T-helper 2 cell treated with Interferon-gamma antibody and Interleukin-4, amounts not matched to agents 5 μg/mL and 100 μg/mL, for 36 hours (primary cell): ENCODE measurements around the gene MEG3.

Experiments
- DNase-seq: peaks from one replicate; pipeline ENCODE4 v3.0.0; 2021; ENCODE audit warnings: low spot score
- H3K27ac Mint-ChIP-seq: one replicate; pipeline ENCODE4 v1.8.0; 2021; ENCODE audit warnings: mild to moderate bottlenecking, mixed read lengths
- H3K27me3 Mint-ChIP-seq: one replicate; pipeline ENCODE4 v1.8.0; 2021; ENCODE audit warnings: low read depth, mixed read lengths
- H3K36me3 Mint-ChIP-seq: one replicate; pipeline ENCODE4 v1.8.0; 2021; ENCODE audit warnings: low read depth, mixed read lengths
- H3K4me1 Mint-ChIP-seq: one replicate; pipeline ENCODE4 v1.8.0; 2021; ENCODE audit warnings: low read depth, mixed read lengths
- H3K4me3 Mint-ChIP-seq: one replicate; pipeline ENCODE4 v1.8.0; 2022; ENCODE audit warnings: mild to moderate bottlenecking, moderate library complexity, mixed read lengths
- H3K9me3 Mint-ChIP-seq: one replicate; pipeline ENCODE4 v1.8.0; 2021; ENCODE audit warnings: mixed read lengths

MEG3 gene

DNA sequence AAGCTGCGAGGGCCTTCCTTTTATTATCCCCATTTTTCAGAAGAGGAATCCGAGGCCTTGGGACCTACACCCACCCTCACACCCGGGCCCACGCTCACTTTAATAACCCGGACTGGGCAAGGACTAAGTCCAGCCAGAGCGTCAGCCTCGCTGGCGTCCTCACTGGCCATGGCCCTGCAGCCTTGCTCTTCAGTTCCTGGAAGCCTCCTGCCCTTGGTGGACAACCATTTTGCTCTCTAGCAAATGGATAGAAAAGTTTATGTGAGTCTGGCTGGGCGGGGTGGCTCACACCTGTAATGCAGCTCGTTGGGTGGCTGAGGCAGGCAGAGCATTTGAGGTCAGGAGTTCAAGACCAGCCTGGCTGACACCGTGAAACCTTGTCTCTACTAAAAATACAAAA lies 67.8 kb downstream of the MEG3 start:
- H3K4me3 Mint-ChIP-seq, result no peak overlapping the region
- no peak overlapping the region for H3K27ac Mint-ChIP-seq
- no peak for DNase-seq
- H3K27me3 Mint-ChIP-seq, result peaks cover 8% of the 10 kb centered on the region
- no peaks in the 10 kb centered on the region for H3K36me3 Mint-ChIP-seq
- H3K4me1 Mint-ChIP-seq, result no peaks in the 10 kb centered on the region
- H3K9me3 Mint-ChIP-seq, result no peaks in the 10 kb centered on the region

DNA sequence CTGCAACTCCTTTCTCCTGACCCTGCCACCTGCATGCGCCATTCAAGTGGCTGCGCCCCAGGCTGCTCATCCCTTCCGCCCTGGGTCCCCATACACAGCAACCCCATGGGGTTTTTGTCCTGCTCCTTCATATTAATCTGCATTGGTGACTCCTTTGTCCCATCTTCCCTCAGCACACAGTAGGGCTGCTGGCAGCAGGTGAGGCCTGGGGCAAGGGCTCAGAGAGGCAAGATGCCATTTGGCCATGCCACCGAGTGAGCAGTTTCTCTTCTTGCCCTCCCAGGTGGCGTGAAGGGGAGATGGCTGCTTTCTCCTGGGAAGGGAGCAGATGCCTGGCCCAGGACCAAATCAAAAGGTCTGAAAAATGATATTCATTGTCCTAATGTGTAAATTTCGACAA lies 68.5 kb downstream of the MEG3 start:
- H3K27me3 Mint-ChIP-seq, result peaks cover 13% of the 10 kb centered on the region
- H3K27ac Mint-ChIP-seq, result no peak overlapping the region
- H3K36me3 Mint-ChIP-seq, result no peaks in the 10 kb centered on the region
- H3K4me1 Mint-ChIP-seq, result no peaks in the 10 kb centered on the region
- no peak for DNase-seq
- no peaks in the 10 kb centered on the region for H3K9me3 Mint-ChIP-seq
- H3K4me3 Mint-ChIP-seq, result no peak overlapping the region

DNA sequence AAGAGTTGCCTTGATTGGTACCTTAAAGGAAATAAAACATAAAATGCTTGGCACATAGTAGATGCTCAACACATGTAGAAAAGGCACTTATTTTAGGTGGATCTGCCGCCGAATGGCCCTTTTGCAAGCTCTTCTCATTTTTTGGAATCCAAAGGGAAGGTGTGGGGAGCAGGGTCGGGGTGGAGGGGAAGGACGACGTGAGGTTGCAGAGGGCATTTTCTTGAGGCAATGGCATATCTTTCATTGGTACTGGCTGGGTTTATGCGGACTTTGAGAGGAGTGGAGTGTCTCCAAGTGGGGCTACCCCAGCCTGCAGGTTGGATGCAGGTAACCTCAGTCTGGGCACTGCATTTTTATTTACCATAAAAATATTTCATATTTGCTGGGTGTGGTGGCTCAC lies 69.5 kb downstream of the MEG3 start:
- Mint-ChIP-seq H3K27ac (no peak overlapping the region), H3K36me3 (no peaks in the 10 kb centered on the region)

DNA sequence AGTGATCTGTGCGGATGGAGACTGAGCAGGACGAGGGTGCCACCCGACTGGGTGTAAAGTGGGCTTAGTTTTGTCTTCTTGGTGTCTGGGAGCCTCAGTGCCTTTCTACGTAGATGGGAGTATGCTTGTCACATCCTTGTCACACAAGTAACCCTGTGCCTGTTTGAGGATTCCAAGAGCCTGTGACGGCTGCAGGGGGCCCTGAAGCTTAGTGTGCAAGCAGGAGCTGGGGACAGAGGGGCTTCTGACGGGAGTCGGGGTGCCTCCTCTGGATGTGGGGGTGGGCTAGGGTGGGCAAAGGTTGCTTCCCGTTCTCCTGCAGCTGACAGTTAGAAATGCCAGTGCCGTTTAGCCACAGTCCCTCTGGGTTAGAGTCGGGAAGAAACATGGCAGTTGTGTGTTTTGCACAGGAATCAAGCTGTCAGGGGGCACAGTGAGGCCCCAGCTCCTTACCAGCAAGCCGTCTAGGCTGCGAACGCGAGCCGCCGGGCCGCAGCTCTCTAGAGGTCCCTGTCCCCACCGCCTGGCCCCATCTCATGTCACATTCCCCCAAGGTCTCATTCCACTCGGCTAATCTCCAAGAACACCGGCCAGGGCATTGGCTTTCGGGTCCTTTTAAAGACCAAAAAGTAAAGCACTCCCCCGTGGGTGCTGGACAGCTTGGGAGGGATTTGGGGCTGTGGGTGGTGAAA lies 70.6 kb downstream of the MEG3 start:
- Mint-ChIP-seq H3K36me3 (no peaks in the 10 kb centered on the region), H3K9me3 (no peaks in the 10 kb centered on the region), H3K27ac (no peak overlapping the region), H3K27me3 (peaks cover 30% of the 10 kb centered on the region), H3K4me1 (no peaks in the 10 kb centered on the region), H3K4me3 (no peak overlapping the region)
- DNase-seq, result no peak

More for the DNA sequence above, 69.5 kb downstream of the MEG3 start:
- H3K27me3 Mint-ChIP-seq, result peaks cover 22% of the 10 kb centered on the region
- no peaks in the 10 kb centered on the region for H3K9me3 Mint-ChIP-seq
- DNase-seq, result no peak
- H3K4me1 Mint-ChIP-seq, result no peaks in the 10 kb centered on the region
- H3K4me3 Mint-ChIP-seq, result no peak overlapping the region

DNA sequence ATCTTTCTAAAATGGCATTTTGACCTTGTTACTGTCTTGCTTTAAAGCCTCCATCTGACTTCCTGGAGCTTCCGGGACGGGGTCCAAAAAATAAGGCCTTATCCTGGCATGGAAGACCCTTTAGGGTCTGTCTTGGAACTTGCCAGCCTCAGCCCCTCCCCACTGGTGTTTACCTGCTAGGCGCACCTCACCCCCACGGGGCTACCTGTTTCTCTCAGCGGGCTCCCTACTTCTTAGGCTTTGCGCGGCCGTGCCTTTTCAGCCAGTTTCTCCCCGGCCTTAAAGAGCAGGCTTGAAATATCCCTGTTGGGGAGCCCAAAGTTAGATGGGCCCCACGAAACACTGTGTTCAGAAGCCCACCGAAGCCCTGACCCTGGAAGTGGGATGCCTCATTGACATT lies 72.5 kb downstream of the MEG3 start:
- Mint-ChIP-seq H3K4me3 (no peak overlapping the region), H3K9me3 (no peaks in the 10 kb centered on the region), H3K27me3 (peaks cover 41% of the 10 kb centered on the region), H3K36me3 (no peaks in the 10 kb centered on the region), H3K4me1 (no peaks in the 10 kb centered on the region), H3K27ac (no peak overlapping the region)
- no peak for DNase-seq

DNA sequence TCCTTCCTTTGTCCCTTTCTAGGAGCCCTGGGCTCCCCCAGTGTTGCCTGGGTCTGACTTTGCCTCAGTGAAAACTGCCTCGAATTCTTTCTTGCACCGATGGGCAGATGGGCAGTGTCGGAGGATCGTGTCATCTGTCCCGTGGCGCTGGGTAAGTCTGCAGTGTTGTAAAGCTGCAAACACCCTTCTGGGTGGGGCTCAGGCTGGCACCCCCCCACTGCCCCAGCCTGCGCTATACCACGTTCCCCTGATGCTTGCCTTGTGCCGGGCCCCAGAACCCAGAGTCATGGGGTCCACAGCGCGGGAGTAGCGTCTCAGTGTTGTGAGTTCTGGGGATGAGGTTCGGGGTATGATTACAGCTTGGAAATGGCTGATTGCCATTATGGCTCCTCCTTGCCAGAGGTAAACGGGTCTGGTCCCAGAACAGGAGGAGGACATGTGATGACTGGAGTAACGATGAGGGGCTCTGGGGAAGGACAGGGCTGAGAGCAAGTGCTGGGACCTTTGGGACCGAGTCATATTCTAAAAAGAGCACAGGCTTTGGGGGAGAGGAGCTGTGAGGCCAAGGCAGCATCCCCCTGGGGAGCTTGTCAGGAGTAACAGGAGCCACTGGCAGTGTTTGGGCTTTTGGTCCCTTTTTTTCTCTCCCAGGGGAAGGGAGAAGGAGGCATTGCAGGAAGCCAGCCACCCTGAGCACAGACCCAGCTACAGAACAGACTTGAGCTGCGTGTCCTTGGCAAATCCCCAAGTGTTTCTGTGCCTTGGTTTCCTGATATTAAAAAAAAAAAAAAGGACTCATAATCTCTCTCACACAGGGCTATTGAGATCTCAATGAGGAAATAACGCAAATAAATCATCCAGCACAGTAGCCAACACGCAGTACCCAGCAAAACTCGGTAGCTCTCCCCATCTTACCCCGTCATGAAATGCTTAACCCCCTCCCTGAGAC lies 73.3 kb downstream of the MEG3 start:
- H3K9me3 Mint-ChIP-seq, result no peaks in the 10 kb centered on the region
- no peaks in the 10 kb centered on the region for H3K4me1 Mint-ChIP-seq
- H3K27ac Mint-ChIP-seq, result no peak overlapping the region
- no peaks in the 10 kb centered on the region for H3K36me3 Mint-ChIP-seq
- no peak overlapping the region for H3K4me3 Mint-ChIP-seq
- no peak for DNase-seq
- H3K27me3 Mint-ChIP-seq, result peaks cover 41% of the 10 kb centered on the region

DNA sequence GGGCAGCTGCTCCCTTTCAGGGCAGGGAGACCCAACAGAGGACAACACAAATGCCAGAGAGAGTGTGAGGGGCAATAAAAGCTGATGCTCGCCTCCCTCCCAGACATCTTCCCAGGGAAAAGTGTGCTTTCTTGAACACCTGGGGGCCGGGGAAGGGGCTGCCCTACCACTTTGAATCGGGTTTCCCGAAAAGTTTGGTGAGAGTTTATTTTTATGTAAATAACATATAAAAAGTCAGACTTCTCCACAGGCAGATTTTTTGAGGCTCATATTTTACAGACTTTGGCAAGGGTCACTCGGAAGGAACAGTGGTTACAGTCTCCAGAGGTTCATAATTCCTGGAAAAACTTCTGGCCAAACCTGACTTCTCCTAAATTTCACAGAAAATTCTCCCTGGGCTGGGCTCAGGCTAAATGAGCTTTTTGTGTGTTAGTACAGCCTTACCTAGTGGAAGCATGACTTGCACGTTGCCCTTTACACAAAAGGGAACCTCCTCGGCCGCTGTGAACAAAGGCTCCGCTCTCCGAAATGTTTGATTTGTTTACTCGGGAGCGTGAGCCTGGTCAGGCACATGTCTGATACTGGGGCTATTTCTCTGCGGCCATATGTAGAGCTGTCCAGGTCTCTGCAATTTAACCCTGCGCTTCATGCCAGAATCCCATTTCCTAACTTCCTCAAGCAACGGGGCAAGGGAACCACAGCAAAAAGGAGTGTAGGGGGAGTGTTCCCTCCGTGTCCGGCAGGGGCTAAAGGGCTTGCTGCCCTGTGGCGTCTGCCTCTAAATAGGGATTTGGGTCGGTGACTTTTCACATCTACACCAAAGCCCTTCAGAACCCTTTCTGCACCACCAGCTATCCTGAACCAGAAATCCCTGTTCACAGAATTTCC lies 74.2 kb downstream of the MEG3 start:
- Mint-ChIP-seq H3K27ac (no peak overlapping the region), H3K27me3 (peaks cover 47% of the 10 kb centered on the region), H3K36me3 (no peaks in the 10 kb centered on the region), H3K9me3 (no peaks in the 10 kb centered on the region), H3K4me3 (no peak overlapping the region), H3K4me1 (no peaks in the 10 kb centered on the region)
- no peak for DNase-seq

DNA sequence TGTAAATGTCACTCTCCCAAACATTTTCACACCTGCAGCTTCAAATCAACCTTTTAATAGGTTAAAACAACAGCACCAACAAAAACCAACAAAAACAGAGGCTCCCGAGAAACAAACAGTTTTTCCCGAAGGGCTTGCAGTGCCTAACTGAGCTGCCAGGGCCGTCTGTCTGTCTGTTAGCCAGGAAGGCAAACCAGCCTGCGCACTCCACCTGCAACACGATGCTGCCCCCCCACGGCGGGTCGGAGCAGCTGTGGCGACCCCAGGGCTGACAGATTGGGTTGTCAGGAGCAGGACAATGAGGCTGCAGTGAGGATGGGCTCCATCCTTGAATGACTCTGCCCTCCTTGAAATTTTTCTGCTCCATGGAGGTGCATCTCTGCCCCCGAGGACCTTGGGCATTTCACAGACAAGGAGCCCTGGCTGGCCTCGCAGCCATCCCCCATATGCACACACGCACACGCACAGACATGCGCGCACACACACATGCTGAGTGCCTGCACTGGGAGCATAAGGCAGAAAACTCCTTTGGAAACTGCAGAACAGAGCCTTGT lies 75.0 kb downstream of the MEG3 start:
- Mint-ChIP-seq H3K27ac (no peak overlapping the region), H3K36me3 (no peaks in the 10 kb centered on the region), H3K4me3 (no peak overlapping the region), H3K4me1 (no peaks in the 10 kb centered on the region), H3K9me3 (no peaks in the 10 kb centered on the region), H3K27me3 (peaks cover 53% of the 10 kb centered on the region)
- DNase-seq, result no peak

DNA sequence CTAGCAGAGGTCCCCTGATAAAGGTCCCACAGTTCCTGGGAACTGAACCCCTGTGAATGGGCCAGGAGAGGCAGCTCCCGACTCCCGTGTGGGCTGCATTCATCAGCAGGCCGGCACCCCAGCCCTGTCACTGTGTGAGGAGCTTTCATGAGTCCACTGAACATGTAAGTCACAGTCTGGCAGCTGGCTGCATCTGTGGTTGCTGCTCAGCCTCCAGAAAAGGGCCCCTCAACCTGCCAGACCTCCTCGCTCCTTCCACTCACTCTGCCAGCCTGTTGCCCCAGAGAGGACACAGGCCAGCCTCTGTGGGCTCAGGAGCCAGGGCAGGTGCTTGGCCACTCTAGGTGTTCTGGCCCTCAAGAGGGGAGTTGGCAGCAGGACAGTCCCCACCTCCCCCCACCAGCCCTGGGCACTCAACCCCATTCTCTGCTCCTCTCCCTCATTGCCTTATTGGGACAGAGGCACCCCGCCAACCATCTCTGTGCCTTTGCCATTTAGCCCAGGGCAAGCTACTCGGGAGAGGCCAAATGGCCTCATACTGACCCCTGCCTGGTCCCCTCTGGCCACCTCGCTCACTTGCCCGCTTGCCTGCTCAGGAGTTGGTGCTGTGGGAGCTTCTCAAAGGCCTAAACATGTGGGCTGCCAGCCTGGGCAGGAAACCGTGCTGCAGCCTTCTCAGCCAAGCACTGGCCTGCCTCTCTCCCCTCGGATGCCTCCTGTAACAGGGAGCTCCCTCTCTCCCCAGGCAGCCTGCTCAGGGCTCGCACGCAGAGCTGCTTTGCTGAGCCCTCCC lies 75.7 kb downstream of the MEG3 start:
- Mint-ChIP-seq H3K4me3 (no peak overlapping the region), H3K9me3 (no peaks in the 10 kb centered on the region)

DNA sequence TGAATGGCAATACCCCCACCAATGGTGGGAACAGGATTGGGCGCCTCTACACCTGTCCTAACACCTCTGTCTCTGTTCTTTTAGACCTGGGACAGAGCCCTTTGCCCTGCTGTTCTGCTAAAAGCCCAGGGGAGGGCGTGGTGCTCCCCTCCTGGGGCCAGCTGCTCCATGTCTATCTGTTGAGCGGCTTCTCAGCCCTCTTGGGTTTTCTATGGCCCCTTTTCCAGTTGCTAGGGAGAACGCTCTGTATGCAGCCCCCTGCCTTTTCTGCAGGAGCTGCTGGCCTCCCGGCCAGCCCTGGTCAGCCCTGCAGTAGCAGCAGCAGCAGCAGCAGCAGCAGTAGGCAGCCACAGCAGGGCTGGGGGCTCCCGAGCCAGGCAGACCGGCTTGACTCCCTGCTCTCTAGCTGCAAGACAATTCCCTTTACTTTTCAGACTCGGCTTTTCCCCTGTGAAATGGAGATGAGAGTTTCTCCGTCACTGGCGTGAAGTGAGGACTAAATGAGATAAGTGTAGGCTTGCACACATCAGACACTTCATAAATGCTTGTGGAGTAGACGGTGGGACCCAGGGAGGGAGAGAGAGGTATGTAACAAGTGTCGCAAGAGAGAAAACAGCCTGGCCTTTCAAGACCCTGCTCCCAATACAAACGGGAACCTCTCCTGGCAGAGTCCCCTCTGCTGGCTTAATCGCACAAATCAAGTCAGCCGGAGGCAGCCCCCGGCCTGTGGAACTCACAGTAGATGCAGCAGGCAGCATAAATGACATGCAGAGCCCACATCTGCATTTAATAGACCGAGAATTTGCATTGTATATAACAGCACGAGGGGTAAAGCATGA lies 76.6 kb downstream of the MEG3 start:
- H3K36me3 Mint-ChIP-seq, result no peaks in the 10 kb centered on the region
- no peak for DNase-seq
- H3K9me3 Mint-ChIP-seq, result no peaks in the 10 kb centered on the region
- no peak overlapping the region for H3K4me3 Mint-ChIP-seq
- H3K27ac Mint-ChIP-seq, result no peak overlapping the region
- H3K4me1 Mint-ChIP-seq, result no peaks in the 10 kb centered on the region
- H3K27me3 Mint-ChIP-seq, result peaks cover 53% of the 10 kb centered on the region

More for the DNA sequence above, 75.7 kb downstream of the MEG3 start:
- peaks cover 53% of the 10 kb centered on the region for H3K27me3 Mint-ChIP-seq
- no peak for DNase-seq
- H3K36me3 Mint-ChIP-seq, result no peaks in the 10 kb centered on the region
- H3K4me1 Mint-ChIP-seq, result no peaks in the 10 kb centered on the region
- H3K27ac Mint-ChIP-seq, result no peak overlapping the region

DNA sequence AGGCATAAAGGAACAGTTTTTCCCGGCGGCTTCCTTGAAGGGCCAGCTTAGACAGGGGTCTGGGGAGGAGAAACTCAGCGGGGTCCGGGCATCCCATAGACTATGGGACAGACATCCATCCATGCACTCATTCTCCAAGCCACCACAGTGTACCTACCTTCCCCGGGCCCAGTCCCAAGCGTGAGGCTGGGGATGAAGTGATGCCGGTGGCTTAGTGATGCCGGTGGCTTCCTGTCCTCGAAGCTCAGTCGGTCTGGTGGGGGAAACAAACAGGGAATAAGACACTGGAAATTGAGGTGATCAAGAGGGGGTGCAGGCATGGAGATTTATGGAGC lies 77.2 kb downstream of the MEG3 start:
- H3K27ac Mint-ChIP-seq, result no peak overlapping the region
- no peaks in the 10 kb centered on the region for H3K9me3 Mint-ChIP-seq
- no peaks in the 10 kb centered on the region for H3K4me1 Mint-ChIP-seq
- H3K27me3 Mint-ChIP-seq, result peaks cover 53% of the 10 kb centered on the region
- H3K36me3 Mint-ChIP-seq, result no peaks in the 10 kb centered on the region
- no peak for DNase-seq
- H3K4me3 Mint-ChIP-seq, result no peak overlapping the region

DNA sequence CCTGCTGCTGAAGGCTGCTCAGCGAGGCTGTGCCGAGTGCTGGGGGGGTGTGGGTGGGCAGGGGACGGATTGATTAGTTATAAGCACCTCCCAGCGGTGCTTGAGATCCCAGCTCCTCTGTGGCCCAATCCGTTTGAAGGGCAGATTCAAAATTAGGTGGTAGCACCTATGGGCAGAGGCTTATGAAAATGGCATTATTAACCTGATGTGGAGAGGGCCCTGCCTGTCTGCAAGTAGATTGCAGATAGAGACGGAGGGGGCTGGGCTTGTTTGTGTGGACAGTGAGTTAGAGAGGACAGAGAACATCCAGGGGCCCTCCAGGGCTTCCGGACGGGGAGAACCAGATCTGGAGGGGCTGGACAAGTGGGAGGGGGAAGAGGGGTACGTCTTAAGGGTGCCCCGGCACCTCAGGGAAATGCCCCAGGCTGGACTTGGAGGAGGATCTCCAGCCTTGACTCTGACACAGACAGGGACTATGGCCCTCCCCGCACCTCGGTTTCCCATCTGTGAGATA lies 77.8 kb downstream of the MEG3 start, which contains the start of gene RTL1:
Gene RTL1 (minus strand): TSS at position 51 of the 514 bp plus-strand sequence. CDS start 18,934 bp downstream, outside the sequence.
- Mint-ChIP-seq H3K9me3 (no peaks in the 10 kb centered on the region), H3K27ac (no peak within 1 kb of the TSS), H3K27me3 (peaks cover 50% of the 10 kb centered on the region), H3K4me3 (no peak within 1 kb of the TSS), H3K36me3 (no peaks in the 10 kb centered on the region), H3K4me1 (no peaks in the 10 kb centered on the region)
- no peak for DNase-seq
